ENCODE data around the gene RNF11. TPM values are rescaled to one million over a fixed set of nuclear protein-coding genes. Genes with fewer than 3 reads are reported as not detected.
A peak's percentile ranks its signal among the peaks of the same experiment; 100 is the strongest.

Gene RNF11
- total and polyA plus RNA-seq, 4 experiments from 2014 or later = 37.6 to 50.3 (median 42.1) TPM

DNA sequence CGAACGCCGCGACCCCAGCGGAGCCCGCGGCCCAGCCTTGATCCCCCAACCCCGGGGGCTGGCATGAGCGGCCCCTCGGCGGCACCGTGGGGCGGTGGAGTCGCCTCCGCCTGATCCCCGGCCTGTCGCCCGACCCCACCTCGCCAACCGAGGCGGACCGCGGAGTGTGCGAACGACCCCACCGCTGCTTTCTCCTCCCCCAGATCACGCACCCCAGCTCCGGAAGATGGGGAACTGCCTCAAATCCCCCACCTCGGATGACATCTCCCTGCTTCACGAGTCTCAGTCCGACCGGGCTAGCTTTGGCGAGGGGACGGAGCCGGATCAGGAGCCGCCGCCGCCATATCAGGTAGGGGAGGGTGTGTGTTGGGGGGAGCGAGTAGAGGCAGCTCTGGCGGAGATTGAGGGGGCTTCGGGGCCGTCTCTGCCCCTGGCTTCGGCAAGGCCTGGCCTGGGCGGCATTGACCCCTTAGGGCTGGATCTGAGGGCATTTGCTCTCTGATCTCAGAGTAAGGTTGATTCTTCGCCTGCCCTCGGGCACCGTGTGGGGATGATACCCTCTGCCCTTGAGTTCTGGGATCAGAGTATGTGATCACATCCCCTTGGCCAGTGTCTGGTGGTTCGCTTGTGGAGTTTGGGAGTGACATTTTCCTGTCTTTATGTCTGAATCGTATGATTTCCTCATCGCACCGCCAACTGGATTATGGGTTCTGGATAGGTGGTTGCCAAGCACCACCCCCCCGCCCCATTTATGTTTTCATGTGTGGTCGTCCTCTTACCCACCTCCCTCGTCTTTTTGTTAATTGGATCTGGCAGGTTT is 668 bp downstream of the RNF11 start:
- Mint-ChIP-seq H3K4me3 (no peak overlapping the region), H3K9me3 (no peaks in the 10 kb centered on the region), H3K27ac (no peak overlapping the region), H3K27me3 (no peaks in the 10 kb centered on the region), H3K4me1 (peaks cover 23 to 48% (median 39%) of the 10 kb centered on the region in 4 donors), H3K36me3 (peaks cover 0 to 8% of the 10 kb centered on the region in 2 donors)
- CTCF ChIA-PET (ENCODE audit: partially characterized antibody) = interaction anchor here (1.4 to 3.5 kb wide), 3 partner anchors 8 to 48 kb away, joined by 3 to 23 read pairs (median 6); no protein-coding TSS in a partner anchor
- Histone ChIP-seq H3K4me3 (ENCODE audit: low read length in 2 of 2) (peak overlapping the region; percentile 83 to 91), H3K27ac (ENCODE audit: low read depth, low read length) (peak overlapping the region; percentile 81), H3K36me3 (ENCODE audit: insufficient read depth, low read length) (no peaks in the 10 kb centered on the region), H3K27me3 (ENCODE audit: insufficient read depth, low read length) (no peaks in the 10 kb centered on the region), H3K4me1 (ENCODE audit: insufficient read depth, low read length) (peaks cover 61% of the 10 kb centered on the region), H3K9me3 (ENCODE audit: control insufficient read depth in 1 of 2, low read length in 2 of 2) (no peaks in the 10 kb centered on the region)
- peak; percentile 39 to 68 (median 48) for DNase-seq
- POLR2A ChIA-PET (ENCODE audit: partially characterized antibody) = interaction anchor here (0.8 to 2.4 kb wide), 13 partner anchors 10 to 819 kb away, joined by 3 to 15 read pairs (median 5); partner anchors contain the start of genes BTF3L4, EPS15, FAF1 and TXNDC12
- intact Hi-C loops (cut with micrococcal nuclease) = loop anchor here (2.0 to 5.0 kb wide), 4 partner anchors 44 to 381 kb away; partner anchors contain the start of genes EPS15 and OSBPL9

DNA sequence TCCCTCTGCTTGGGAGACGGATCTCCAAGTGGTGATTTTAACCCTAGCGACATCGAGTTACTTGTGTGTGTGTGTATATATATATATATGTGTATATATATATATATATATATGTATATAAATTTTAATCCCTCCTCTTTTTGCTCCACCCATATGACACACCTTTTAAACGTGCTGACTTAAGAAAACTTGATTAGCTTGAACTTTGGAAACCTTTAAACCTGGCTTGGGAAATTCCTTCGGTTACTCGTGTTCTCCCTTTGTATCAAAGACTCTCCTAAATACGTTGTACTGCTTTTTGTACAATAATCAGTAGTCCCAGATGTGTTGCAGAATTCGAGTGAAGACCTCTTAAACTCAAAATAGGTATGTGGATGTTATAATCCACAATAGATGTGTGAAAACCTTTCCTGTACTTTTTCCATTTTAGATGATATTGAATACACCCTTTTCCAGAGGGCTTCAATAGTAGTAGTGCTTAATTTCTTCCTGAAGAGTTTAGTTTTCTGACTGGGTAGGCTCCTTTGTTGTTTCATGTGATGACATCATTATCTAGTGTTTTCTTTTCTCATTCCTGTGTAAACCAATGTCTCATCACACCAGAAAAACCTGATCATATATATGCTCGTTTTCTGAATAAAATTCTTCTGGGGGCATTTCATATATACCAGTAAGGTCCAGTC is 1.4 kb downstream of the RNF11 start:
- Histone ChIP-seq H3K27me3 (ENCODE audit: insufficient read depth, low read length) (no peaks in the 10 kb centered on the region), H3K27ac (ENCODE audit: low read depth, low read length) (peak overlapping the region; percentile 81), H3K9me3 (ENCODE audit: control insufficient read depth in 1 of 2, low read length in 2 of 2) (no peaks in the 10 kb centered on the region), H3K36me3 (ENCODE audit: insufficient read depth, low read length) (no peaks in the 10 kb centered on the region), H3K4me3 (ENCODE audit: low read length in 2 of 2) (peak overlapping the region; percentile 14 to 91), H3K4me1 (ENCODE audit: insufficient read depth, low read length) (peaks cover 68% of the 10 kb centered on the region)
- peaks cover 27 to 48% (median 39%) of the 10 kb centered on the region in 4 donors for H3K4me1 Mint-ChIP-seq
- no peak overlapping the region for H3K4me3 Mint-ChIP-seq
- H3K27me3 Mint-ChIP-seq = no peaks in the 10 kb centered on the region
- CTCF ChIA-PET (ENCODE audit: partially characterized antibody) = no interaction called here
- no peaks in the 10 kb centered on the region for H3K9me3 Mint-ChIP-seq
- peaks cover 0 to 8% of the 10 kb centered on the region in 2 donors for H3K36me3 Mint-ChIP-seq
- POLR2A ChIA-PET (ENCODE audit: partially characterized antibody) = interaction anchor here (1.7 to 2.4 kb wide), 2 partner anchors 39 to 281 kb away, joined by 4 to 15 read pairs; partner anchors contain the start of gene EPS15
- no peak for DNase-seq
- intact Hi-C loops (cut with micrococcal nuclease) = loop anchor here (2.0 to 5.0 kb wide), 4 partner anchors 45 to 380 kb away; partner anchors contain the start of genes EPS15 and OSBPL9
- no peak overlapping the region for H3K27ac Mint-ChIP-seq

DNA sequence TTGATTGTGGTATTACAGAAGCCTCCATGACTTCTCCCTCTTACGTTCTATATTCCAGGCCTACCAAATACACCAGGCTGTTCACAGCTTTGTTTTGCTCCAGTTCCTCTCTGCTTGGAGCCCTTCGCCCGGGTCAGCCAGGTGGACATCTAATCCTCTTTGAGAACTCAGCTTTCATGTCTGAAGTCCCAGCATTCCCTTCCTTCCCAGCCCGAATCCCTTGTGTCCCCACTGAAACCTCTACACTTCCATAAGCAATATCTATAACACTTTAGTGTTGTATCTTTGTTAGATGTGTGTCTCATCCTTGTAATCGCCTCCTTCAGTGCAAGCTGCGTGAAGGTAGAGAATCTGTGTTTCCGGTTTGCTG is 1.9 kb downstream of the RNF11 start:
- CTCF ChIA-PET (ENCODE audit: partially characterized antibody) = no interaction called here
- intact Hi-C loops (cut with micrococcal nuclease) = loop anchor here (5.0 kb wide), 3 partner anchors 46 to 379 kb away; partner anchors contain the start of gene OSBPL9
- Mint-ChIP-seq H3K27ac (no peak overlapping the region), H3K36me3 (peaks cover 0 to 8% of the 10 kb centered on the region in 2 donors), H3K9me3 (no peaks in the 10 kb centered on the region), H3K4me1 (peaks cover 32 to 51% (median 42%) of the 10 kb centered on the region in 4 donors), H3K27me3 (no peaks in the 10 kb centered on the region), H3K4me3 (no peak overlapping the region)
- no peaks in the 10 kb centered on the region for H3K36me3 ChIP-seq (ENCODE audit: insufficient read depth, low read length)
- POLR2A ChIA-PET (ENCODE audit: partially characterized antibody) = no interaction called here
- peak overlapping the region; percentile 7 to 91 for H3K4me3 ChIP-seq (ENCODE audit: low read length in 2 of 2)
- H3K4me1 ChIP-seq (ENCODE audit: insufficient read depth, low read length) = peaks cover 71% of the 10 kb centered on the region
- peak overlapping the region; percentile 31 for H3K27ac ChIP-seq (ENCODE audit: low read depth, low read length)
- DNase-seq = no peak
- no peaks in the 10 kb centered on the region for H3K9me3 ChIP-seq (ENCODE audit: control insufficient read depth in 1 of 2, low read length in 2 of 2)
- H3K27me3 ChIP-seq (ENCODE audit: insufficient read depth, low read length) = no peaks in the 10 kb centered on the region

- Histone ChIP-seq H3K9me3 (ENCODE audit: control insufficient read depth in 1 of 2, low read length in 2 of 2) (no peaks in the 10 kb centered on the region), H3K27me3 (ENCODE audit: insufficient read depth, low read length) (no peaks in the 10 kb centered on the region), H3K4me1 (ENCODE audit: insufficient read depth, low read length) (peaks cover 61% of the 10 kb centered on the region), H3K4me3 (ENCODE audit: low read length in 2 of 2) (no peak overlapping the region), H3K27ac (ENCODE audit: low read depth, low read length) (no peak overlapping the region), H3K36me3 (ENCODE audit: insufficient read depth, low read length) (no peaks in the 10 kb centered on the region)
- Mint-ChIP-seq H3K4me1 (peaks cover 35 to 55% (median 45%) of the 10 kb centered on the region in 4 donors), H3K9me3 (no peaks in the 10 kb centered on the region), H3K36me3 (peaks cover 8% of the 10 kb centered on the region in 2 donors), H3K27ac (peak overlapping the region in 4 of 7 donors; percentile 6 to 20 (median 15)), H3K4me3 (peak overlapping the region in 7 of 8 donors; percentile 5 to 72 (median 37)), H3K27me3 (no peaks in the 10 kb centered on the region)
- ChIA-PET CTCF (ENCODE audit: partially characterized antibody) (no interaction called here), POLR2A (ENCODE audit: partially characterized antibody) (no interaction called here)
- intact Hi-C loops (cut with micrococcal nuclease) = no loop called here
- no peak for DNase-seq
These were observed 4.0 kb downstream of the RNF11 start for GRCh38 chr1:51240084-51240483.

DNA sequence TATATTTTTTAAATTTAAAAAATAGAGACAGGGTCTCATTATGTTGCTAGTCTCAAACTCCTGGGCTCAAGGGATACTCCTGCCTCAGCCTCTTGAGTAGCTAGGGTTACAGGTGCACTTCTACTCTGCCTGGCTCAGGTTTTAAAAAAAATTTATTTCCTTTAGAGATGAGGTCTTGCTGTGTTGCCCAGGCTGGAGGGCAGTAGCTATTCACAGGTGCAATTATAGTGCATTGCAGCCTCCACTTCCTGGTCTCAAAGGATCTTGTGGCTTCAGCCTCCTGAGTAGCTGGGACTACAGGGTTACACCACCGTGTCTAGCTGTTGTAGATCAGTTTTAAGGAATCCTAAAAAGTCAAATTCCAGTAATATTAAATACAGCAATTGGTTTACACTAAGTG is 5.0 kb downstream of the RNF11 start:
- no peak overlapping the region for H3K27ac ChIP-seq (ENCODE audit: low read depth, low read length)
- Mint-ChIP-seq H3K4me1 (peaks cover 32 to 53% (median 42%) of the 10 kb centered on the region in 4 donors), H3K36me3 (peaks cover 3 to 8% of the 10 kb centered on the region in 2 donors), H3K27ac (peak overlapping the region in 1 of 7 donors; percentile 15), H3K27me3 (no peaks in the 10 kb centered on the region), H3K9me3 (no peaks in the 10 kb centered on the region), H3K4me3 (peak overlapping the region in 3 of 8 donors; percentile 20 to 43 (median 41))
- H3K27me3 ChIP-seq (ENCODE audit: insufficient read depth, low read length) = no peaks in the 10 kb centered on the region
- DNase-seq = no peak
- no peak overlapping the region for H3K4me3 ChIP-seq (ENCODE audit: low read length in 2 of 2)
- H3K9me3 ChIP-seq (ENCODE audit: control insufficient read depth in 1 of 2, low read length in 2 of 2) = no peaks in the 10 kb centered on the region
- no peaks in the 10 kb centered on the region for H3K36me3 ChIP-seq (ENCODE audit: insufficient read depth, low read length)
- ChIA-PET CTCF (ENCODE audit: partially characterized antibody) (no interaction called here), POLR2A (ENCODE audit: partially characterized antibody) (no interaction called here)
- peaks cover 60% of the 10 kb centered on the region for H3K4me1 ChIP-seq (ENCODE audit: insufficient read depth, low read length)
- intact Hi-C loops (cut with micrococcal nuclease) = no loop called here

DNA sequence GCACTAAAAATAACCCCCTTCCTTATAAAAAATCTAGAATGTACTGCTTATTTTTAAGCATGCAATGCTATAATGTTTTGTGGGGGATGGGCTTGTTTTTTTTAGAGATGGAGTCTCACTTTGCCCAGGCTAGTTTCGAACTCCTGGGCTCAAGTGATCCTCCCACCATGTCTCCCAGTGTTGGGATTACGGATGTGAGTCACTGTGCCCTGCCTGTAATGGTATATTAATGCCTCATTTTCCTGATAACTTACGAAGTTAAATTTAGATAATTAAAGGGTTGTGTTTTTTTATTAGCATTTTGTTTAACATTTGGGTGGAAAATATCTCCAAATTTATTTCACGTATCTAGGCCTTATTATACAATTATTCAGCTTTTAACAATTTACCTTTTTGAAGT is 6.5 kb downstream of the RNF11 start:
- peaks cover 46 to 67% (median 52%) of the 10 kb centered on the region in 4 donors for H3K4me1 Mint-ChIP-seq
- peak overlapping the region in 1 of 8 donors; percentile 13 for H3K4me3 Mint-ChIP-seq
- no peaks in the 10 kb centered on the region for H3K9me3 ChIP-seq (ENCODE audit: control insufficient read depth in 1 of 2, low read length in 2 of 2)
- peaks cover 6 to 8% of the 10 kb centered on the region in 2 donors for H3K36me3 Mint-ChIP-seq
- intact Hi-C loops (cut with micrococcal nuclease) = no loop called here
- H3K27me3 Mint-ChIP-seq = no peaks in the 10 kb centered on the region
- H3K27me3 ChIP-seq (ENCODE audit: insufficient read depth, low read length) = no peaks in the 10 kb centered on the region
- no peak overlapping the region for H3K27ac ChIP-seq (ENCODE audit: low read depth, low read length)
- ChIA-PET CTCF (ENCODE audit: partially characterized antibody) (interaction anchor here (1.2 kb wide), 2 partner anchors 52 to 53 kb away, joined by 3 to 4 read pairs; no protein-coding TSS in a partner anchor), POLR2A (ENCODE audit: partially characterized antibody) (no interaction called here)
- no peaks in the 10 kb centered on the region for H3K9me3 Mint-ChIP-seq
- H3K4me3 ChIP-seq (ENCODE audit: low read length in 2 of 2) = no peak overlapping the region
- DNase-seq = no peak
- peak overlapping the region in 1 of 7 donors; percentile 44 for H3K27ac Mint-ChIP-seq
- peaks cover 71% of the 10 kb centered on the region for H3K4me1 ChIP-seq (ENCODE audit: insufficient read depth, low read length)
- H3K36me3 ChIP-seq (ENCODE audit: insufficient read depth, low read length) = no peaks in the 10 kb centered on the region

- intact Hi-C loops (cut with micrococcal nuclease) = no loop called here
- H3K36me3 Mint-ChIP-seq = peaks cover 7 to 8% of the 10 kb centered on the region in 2 donors
- Histone ChIP-seq H3K36me3 (ENCODE audit: insufficient read depth, low read length) (no peaks in the 10 kb centered on the region), H3K27me3 (ENCODE audit: insufficient read depth, low read length) (no peaks in the 10 kb centered on the region), H3K4me1 (ENCODE audit: insufficient read depth, low read length) (peaks cover 26% of the 10 kb centered on the region), H3K27ac (ENCODE audit: low read depth, low read length) (no peak overlapping the region), H3K9me3 (ENCODE audit: control insufficient read depth in 1 of 2, low read length in 2 of 2) (no peaks in the 10 kb centered on the region), H3K4me3 (ENCODE audit: low read length in 2 of 2) (no peak overlapping the region)
- ChIA-PET POLR2A (ENCODE audit: partially characterized antibody) (interaction anchor here (1.6 kb wide), 1 partner anchor 11 kb away, joined by 5 read pairs; the partner anchor contains the start of gene RNF11), CTCF (ENCODE audit: partially characterized antibody) (interaction anchor here (0.8 to 1.3 kb wide), 2 partner anchors 14 to 56 kb away, joined by 3 read pairs; no protein-coding TSS in a partner anchor)
- H3K4me3 Mint-ChIP-seq = no peak overlapping the region
- H3K4me1 Mint-ChIP-seq = peaks cover 35 to 62% (median 47%) of the 10 kb centered on the region in 4 donors
- no peak overlapping the region for H3K27ac Mint-ChIP-seq
- no peaks in the 10 kb centered on the region for H3K9me3 Mint-ChIP-seq
- DNase-seq = no peak
- no peaks in the 10 kb centered on the region for H3K27me3 Mint-ChIP-seq
These were observed 10.9 kb downstream of the RNF11 start for GRCh38 chr1:51247022-51247421.
